ENCODE measurements around the gene SMARCA4.

GRCh38 chr19:10985502-10985901, 24.7 kb downstream of the SMARCA4 start:
- TF ChIP-seq POLR2AphosphoS5 (IDR thresholded peaks at IDR 0.05; ENCODE audit: low read depth, low read length) = no peak
- TF ChIP-seq CTCF (IDR thresholded peaks at IDR 0.05) = no peak
- TF ChIP-seq TCF7L2 (IDR thresholded peaks at IDR 0.05; ENCODE audit: low read depth, low read length) = no peak
- TF ChIP-seq, protein P1, sequence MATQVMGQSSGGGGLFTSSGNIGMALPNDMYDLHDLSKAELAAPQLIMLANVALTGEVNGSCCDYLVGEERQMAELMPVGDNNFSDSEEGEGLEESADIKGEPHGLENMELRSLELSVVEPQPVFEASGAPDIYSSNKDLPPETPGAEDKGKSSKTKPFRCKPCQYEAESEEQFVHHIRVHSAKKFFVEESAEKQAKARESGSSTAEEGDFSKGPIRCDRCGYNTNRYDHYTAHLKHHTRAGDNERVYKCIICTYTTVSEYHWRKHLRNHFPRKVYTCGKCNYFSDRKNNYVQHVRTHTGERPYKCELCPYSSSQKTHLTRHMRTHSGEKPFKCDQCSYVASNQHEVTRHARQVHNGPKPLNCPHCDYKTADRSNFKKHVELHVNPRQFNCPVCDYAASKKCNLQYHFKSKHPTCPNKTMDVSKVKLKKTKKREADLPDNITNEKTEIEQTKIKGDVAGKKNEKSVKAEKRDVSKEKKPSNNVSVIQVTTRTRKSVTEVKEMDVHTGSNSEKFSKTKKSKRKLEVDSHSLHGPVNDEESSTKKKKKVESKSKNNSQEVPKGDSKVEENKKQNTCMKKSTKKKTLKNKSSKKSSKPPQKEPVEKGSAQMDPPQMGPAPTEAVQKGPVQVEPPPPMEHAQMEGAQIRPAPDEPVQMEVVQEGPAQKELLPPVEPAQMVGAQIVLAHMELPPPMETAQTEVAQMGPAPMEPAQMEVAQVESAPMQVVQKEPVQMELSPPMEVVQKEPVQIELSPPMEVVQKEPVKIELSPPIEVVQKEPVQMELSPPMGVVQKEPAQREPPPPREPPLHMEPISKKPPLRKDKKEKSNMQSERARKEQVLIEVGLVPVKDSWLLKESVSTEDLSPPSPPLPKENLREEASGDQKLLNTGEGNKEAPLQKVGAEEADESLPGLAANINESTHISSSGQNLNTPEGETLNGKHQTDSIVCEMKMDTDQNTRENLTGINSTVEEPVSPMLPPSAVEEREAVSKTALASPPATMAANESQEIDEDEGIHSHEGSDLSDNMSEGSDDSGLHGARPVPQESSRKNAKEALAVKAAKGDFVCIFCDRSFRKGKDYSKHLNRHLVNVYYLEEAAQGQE (IDR thresholded peaks at IDR 0.05; ENCODE audit: insufficient read depth in 1 of 2, low read depth in 2 of 2, low read length in 1 of 2) = no peak

Data from Panc1 (cell line).